Mucosa of stomach (tissue), 1 donor: ENCODE measurements around the gene TULP3.

Experiments used
- H3K27me3 ChIP-seq: one replicate; pipeline ENCODE4 v1.7.0; 2013; ENCODE audit warnings: mild to moderate bottlenecking, low read length; ENCODE audit not compliant: control insufficient read depth, insufficient read depth
- H3K36me3 ChIP-seq: one replicate; pipeline ENCODE4 v1.7.0; 2013; ENCODE audit warnings: low read length; ENCODE audit not compliant: control insufficient read depth, insufficient read depth
- H3K4me1 ChIP-seq: one replicate; pipeline ENCODE4 v1.7.0; 2013; ENCODE audit warnings: mild to moderate bottlenecking, low read length; ENCODE audit not compliant: control insufficient read depth, insufficient read depth
- H3K4me3 ChIP-seq: one replicate; pipeline ENCODE4 v1.7.0; 2013; ENCODE audit warnings: low read length
- H3K9ac ChIP-seq: one replicate; pipeline ENCODE4 v1.7.0; 2013; ENCODE audit warnings: mild to moderate bottlenecking, low read length, moderate library complexity
- H3K9me3 ChIP-seq: one replicate; pipeline ENCODE4 v1.7.0; 2013; ENCODE audit warnings: mild to moderate bottlenecking, low read length, moderate library complexity; ENCODE audit not compliant: control insufficient read depth
- donor health status: Pancreatic carcinoma.

The TULP3 gene

GRCh38 chr12:2904260-2904659 lies 13.6 kb downstream of the TULP3 start:
- H3K9ac ChIP-seq, result no peak overlapping the region
- H3K4me1 ChIP-seq, result peaks cover 5% of the 10 kb centered on the region
- H3K9me3 ChIP-seq, result no peaks in the 10 kb centered on the region
- H3K4me3 ChIP-seq, result no peak overlapping the region
- no peaks in the 10 kb centered on the region for H3K36me3 ChIP-seq
- no peaks in the 10 kb centered on the region for H3K27me3 ChIP-seq

- H3K9me3 ChIP-seq, result no peaks in the 10 kb centered on the region
- no peak overlapping the region for H3K9ac ChIP-seq
- H3K36me3 ChIP-seq, result no peaks in the 10 kb centered on the region
- no peak overlapping the region for H3K4me3 ChIP-seq
- H3K27me3 ChIP-seq, result no peaks in the 10 kb centered on the region
- no peaks in the 10 kb centered on the region for H3K4me1 ChIP-seq
Measured at GRCh38 chr12:2912216-2912575, 21.5 kb downstream of the TULP3 start.

GRCh38 chr12:2919249-2919648 lies 28.6 kb downstream of the TULP3 start:
- Histone ChIP-seq H3K4me3 (no peak overlapping the region), H3K9me3 (no peaks in the 10 kb centered on the region), H3K4me1 (no peaks in the 10 kb centered on the region), H3K9ac (no peak overlapping the region), H3K27me3 (no peaks in the 10 kb centered on the region), H3K36me3 (peaks cover 9% of the 10 kb centered on the region)

- no peak overlapping the region for H3K9ac ChIP-seq
- no peak overlapping the region for H3K4me3 ChIP-seq
- no peaks in the 10 kb centered on the region for H3K9me3 ChIP-seq
- no peaks in the 10 kb centered on the region for H3K4me1 ChIP-seq
- H3K36me3 ChIP-seq, result peaks cover 10% of the 10 kb centered on the region
- H3K27me3 ChIP-seq, result no peaks in the 10 kb centered on the region
Measured at GRCh38 chr12:2922329-2922728, 31.6 kb downstream of the TULP3 start.

GRCh38 chr12:2923057-2923456 lies 32.4 kb downstream of the TULP3 start:
- no peak overlapping the region for H3K4me3 ChIP-seq
- H3K27me3 ChIP-seq, result no peaks in the 10 kb centered on the region
- H3K9me3 ChIP-seq, result no peaks in the 10 kb centered on the region
- peaks cover 10% of the 10 kb centered on the region for H3K36me3 ChIP-seq
- H3K9ac ChIP-seq, result no peak overlapping the region
- no peaks in the 10 kb centered on the region for H3K4me1 ChIP-seq

GRCh38 chr12:2924019-2924418 lies 33.3 kb downstream of the TULP3 start:
- no peak overlapping the region for H3K4me3 ChIP-seq
- H3K4me1 ChIP-seq, result no peaks in the 10 kb centered on the region
- H3K9me3 ChIP-seq, result no peaks in the 10 kb centered on the region
- H3K9ac ChIP-seq, result no peak overlapping the region
- H3K36me3 ChIP-seq, result peaks cover 10% of the 10 kb centered on the region
- no peaks in the 10 kb centered on the region for H3K27me3 ChIP-seq

GRCh38 chr12:2925322-2925995 lies 34.8 kb downstream of the TULP3 start:
- H3K4me3 ChIP-seq, result no peak overlapping the region
- H3K9me3 ChIP-seq, result no peaks in the 10 kb centered on the region
- no peaks in the 10 kb centered on the region for H3K4me1 ChIP-seq
- H3K36me3 ChIP-seq, result peaks cover 10% of the 10 kb centered on the region
- H3K9ac ChIP-seq, result no peak overlapping the region
- no peaks in the 10 kb centered on the region for H3K27me3 ChIP-seq

GRCh38 chr12:2930865-2931264 lies 40.2 kb downstream of the TULP3 start:
- Histone ChIP-seq H3K9me3 (no peaks in the 10 kb centered on the region), H3K27me3 (no peaks in the 10 kb centered on the region), H3K4me1 (no peaks in the 10 kb centered on the region), H3K4me3 (no peak overlapping the region), H3K9ac (no peak overlapping the region), H3K36me3 (no peaks in the 10 kb centered on the region)

- no peaks in the 10 kb centered on the region for H3K36me3 ChIP-seq
Measured at GRCh38 chr12:2933586-2933985, 42.9 kb downstream of the TULP3 start.

GRCh38 chr12:2934371-2934770 lies 43.7 kb downstream of the TULP3 start:
- Histone ChIP-seq H3K27me3 (no peaks in the 10 kb centered on the region), H3K9ac (no peak overlapping the region), H3K9me3 (no peaks in the 10 kb centered on the region), H3K4me3 (no peak overlapping the region), H3K4me1 (no peaks in the 10 kb centered on the region), H3K36me3 (no peaks in the 10 kb centered on the region)

More at GRCh38 chr12:2933586-2933985, 42.9 kb downstream of the TULP3 start:
- no peaks in the 10 kb centered on the region for H3K9me3 ChIP-seq
- no peak overlapping the region for H3K4me3 ChIP-seq
- no peaks in the 10 kb centered on the region for H3K27me3 ChIP-seq
- no peak overlapping the region for H3K9ac ChIP-seq
- H3K4me1 ChIP-seq, result no peaks in the 10 kb centered on the region

GRCh38 chr12:2936301-2936700 lies 45.6 kb downstream of the TULP3 start:
- peaks cover 3% of the 10 kb centered on the region for H3K36me3 ChIP-seq
- no peaks in the 10 kb centered on the region for H3K4me1 ChIP-seq

GRCh38 chr12:2937500-2937899 lies 46.8 kb downstream of the TULP3 start:
- Histone ChIP-seq H3K36me3 (peaks cover 3% of the 10 kb centered on the region), H3K4me1 (no peaks in the 10 kb centered on the region), H3K9ac (no peak overlapping the region), H3K27me3 (no peaks in the 10 kb centered on the region), H3K9me3 (no peaks in the 10 kb centered on the region), H3K4me3 (no peak overlapping the region)

More at GRCh38 chr12:2936301-2936700, 45.6 kb downstream of the TULP3 start:
- no peaks in the 10 kb centered on the region for H3K27me3 ChIP-seq
- no peak overlapping the region for H3K9ac ChIP-seq
- H3K9me3 ChIP-seq, result no peaks in the 10 kb centered on the region
- no peak overlapping the region for H3K4me3 ChIP-seq

GRCh38 chr12:2939191-2939590 lies 48.5 kb downstream of the TULP3 start:
- H3K36me3 ChIP-seq, result peaks cover 3% of the 10 kb centered on the region

More at GRCh38 chr12:2939191-2939590, 48.5 kb downstream of the TULP3 start:
- Histone ChIP-seq H3K4me3 (no peak overlapping the region), H3K27me3 (no peaks in the 10 kb centered on the region), H3K9me3 (no peaks in the 10 kb centered on the region), H3K9ac (no peak overlapping the region), H3K4me1 (no peaks in the 10 kb centered on the region)
